Skin epidermis (tissue), 12 donors: ENCODE data around the gene CXCL13.
"Not testable (repeated sequence)": the region's sequence is repeated elsewhere in the genome, so short reads cannot be mapped to it uniquely, and the experiment has no call there.

Source experiments
- H3K27ac ChIP-seq, 21 experiments: fragments of 200-600 bp; sonication (generic) in 11 of 21; one replicate each; pipeline ENCODE4 v1.5.0; 2020; ENCODE audit warnings: mild to moderate bottlenecking in 3 of 21, inconsistent platforms in 2 of 21, moderate library complexity in 2 of 21
- H3K4me3 ChIP-seq, 7 experiments: fragments of 200-600 bp; sonication (generic) in 2 of 7; one replicate each; pipeline ENCODE4 v1.5.0; 2020; ENCODE audit warnings: inconsistent platforms in 2 of 7, mild to moderate bottlenecking in 2 of 7, moderate library complexity in 1 of 7

The CXCL13 gene

GRCh38 chr4:77605210-77605902 lies at the start of gene CXCL13:
TSS of gene CXCL13 (plus strand) at chr4:77605820. CDS start at chr4:77605866, 46 bp downstream.
- H3K4me3 ChIP-seq: no peak within 1 kb of the TSS
- H3K27ac ChIP-seq: no peak within 1 kb of the TSS

- Histone ChIP-seq H3K27ac (no peak overlapping the region), H3K4me3 (no peak overlapping the region)
Observed at GRCh38 chr4:77560170-77560569, 45.5 kb upstream of the CXCL13 start.

GRCh38 chr4:77561720-77562119 lies 43.9 kb upstream of the CXCL13 start:
- not testable (repeated sequence) for H3K4me3 ChIP-seq, H3K27ac ChIP-seq

GRCh38 chr4:77564231-77564630 lies 41.4 kb upstream of the CXCL13 start:
- H3K4me3 ChIP-seq: no peak overlapping the region
- H3K27ac ChIP-seq: no peak overlapping the region

- no peak overlapping the region for H3K27ac ChIP-seq
- no peak overlapping the region for H3K4me3 ChIP-seq
Observed at GRCh38 chr4:77566148-77566547, 39.5 kb upstream of the CXCL13 start.

GRCh38 chr4:77567549-77567948 lies 38.1 kb upstream of the CXCL13 start:
- H3K4me3 ChIP-seq: no peak overlapping the region
- no peak overlapping the region for H3K27ac ChIP-seq

- not testable (repeated sequence) for H3K4me3 ChIP-seq, H3K27ac ChIP-seq
Observed at GRCh38 chr4:77570508-77571214, 35.0 kb upstream of the CXCL13 start.

GRCh38 chr4:77576351-77576750 lies 29.3 kb upstream of the CXCL13 start:
- Histone ChIP-seq H3K4me3 (no peak overlapping the region), H3K27ac (no peak overlapping the region)

GRCh38 chr4:77578145-77578544 lies 27.5 kb upstream of the CXCL13 start:
- Histone ChIP-seq H3K27ac (no peak overlapping the region), H3K4me3 (no peak overlapping the region)

GRCh38 chr4:77579406-77580076 lies 26.1 kb upstream of the CXCL13 start:
- Histone ChIP-seq H3K27ac (peak overlapping the region in 1 of 21 experiments; percentile 21), H3K4me3 (no peak overlapping the region)

- Histone ChIP-seq H3K27ac (no peak overlapping the region), H3K4me3 (no peak overlapping the region)
Observed at GRCh38 chr4:77581724-77582123, 23.9 kb upstream of the CXCL13 start.

GRCh38 chr4:77582156-77582555 lies 23.5 kb upstream of the CXCL13 start:
- H3K27ac ChIP-seq: peak overlapping the region in 1 of 21 experiments; percentile 0
- H3K4me3 ChIP-seq: no peak overlapping the region

- Histone ChIP-seq H3K27ac (no peak overlapping the region), H3K4me3 (no peak overlapping the region)
Observed at GRCh38 chr4:77582711-77583110, 22.9 kb upstream of the CXCL13 start.

GRCh38 chr4:77586951-77587383 lies 18.7 kb upstream of the CXCL13 start:
- H3K4me3 ChIP-seq: no peak overlapping the region

GRCh38 chr4:77590482-77590881 lies 15.1 kb upstream of the CXCL13 start:
- H3K27ac ChIP-seq: no peak overlapping the region
- no peak overlapping the region for H3K4me3 ChIP-seq

More at GRCh38 chr4:77586951-77587383, 18.7 kb upstream of the CXCL13 start:
- peak overlapping the region in 8 of 21 experiments; percentile 23 to 80 (median 44) for H3K27ac ChIP-seq

GRCh38 chr4:77591532-77591931 lies 14.1 kb upstream of the CXCL13 start:
- no peak overlapping the region for H3K27ac ChIP-seq
- H3K4me3 ChIP-seq: no peak overlapping the region

GRCh38 chr4:77593101-77593500 lies 12.5 kb upstream of the CXCL13 start:
- H3K4me3 ChIP-seq: peak overlapping the region in 1 of 7 experiments; percentile 5
- H3K27ac ChIP-seq: peak overlapping the region in 4 of 21 experiments; percentile 2 to 64 (median 22)

- Histone ChIP-seq H3K27ac (peak overlapping the region in 1 of 21 experiments; percentile 53), H3K4me3 (no peak overlapping the region)
Observed at GRCh38 chr4:77593993-77594392, 11.6 kb upstream of the CXCL13 start.

- Histone ChIP-seq H3K4me3 (no peak overlapping the region), H3K27ac (peak overlapping the region in 1 of 21 experiments; percentile 40)
Observed at GRCh38 chr4:77595364-77595973, 10.2 kb upstream of the CXCL13 start.

- no peak overlapping the region for H3K27ac ChIP-seq
- H3K4me3 ChIP-seq: no peak overlapping the region
Observed at GRCh38 chr4:77599378-77599777, 6.2 kb upstream of the CXCL13 start.
